22Rv1 (cell line): Measurements from ENCODE around the gene KLHL21.

Source experiments
- H3K27ac ChIP-seq: fragments of 450-650 bp; 2 replicates; pipeline ENCODE4 v1.5.1; 2017
- CTCF ChIP-seq: fragments of 450-650 bp; IDR thresholded peaks from 2 replicates; pipeline ENCODE4 v1.5.1; 2017; ENCODE audit warnings: mild to moderate bottlenecking
- ZFX ChIP-seq: fragments of 450-650 bp; IDR thresholded peaks from 2 replicates; pipeline ENCODE4 v1.6.1; 2017; ENCODE audit warnings: antibody characterized with exemption, borderline replicate concordance

KLHL21 gene

GRCh38 chr1:6624710-6625583, 22.3 kb upstream of the KLHL21 start, which contains the start of gene THAP3:
Gene THAP3, plus strand, starts transcription at chr1:6624868. Its CDS starts 351 bp downstream, at chr1:6625219.
- TF ChIP-seq CTCF (no peak), ZFX (peak; percentile 89; the same call in 1 of the 2 replicates)
- peak within 1 kb of the TSS; percentile 90 for H3K27ac ChIP-seq

- H3K27ac ChIP-seq: peak overlapping the region; percentile 90
- no peak for TF ChIP-seq ZFX
- no peak for TF ChIP-seq CTCF
Measured at GRCh38 chr1:6623269-6623965, 20.7 kb upstream of the KLHL21 start.

GRCh38 chr1:6622396-6623152, 19.9 kb upstream of the KLHL21 start:
- H3K27ac ChIP-seq: 0 out of 2 replicates have a peak overlapping the region, but pooled peaks have one; percentile 90

GRCh38 chr1:6621429-6622391, 19.0 kb upstream of the KLHL21 start:
- TF ChIP-seq ZFX: no peak
- no peak for TF ChIP-seq CTCF
- H3K27ac ChIP-seq: no peak overlapping the region

More at GRCh38 chr1:6622396-6623152, 19.9 kb upstream of the KLHL21 start:
- TF ChIP-seq ZFX: no peak
- no peak for TF ChIP-seq CTCF

- TF ChIP-seq ZFX (no peak), CTCF (no peak)
- H3K27ac ChIP-seq: no peak overlapping the region
Measured at GRCh38 chr1:6619045-6619444, 16.4 kb upstream of the KLHL21 start.
